Measurements from ENCODE around the gene KRTAP1-5.

DNA sequence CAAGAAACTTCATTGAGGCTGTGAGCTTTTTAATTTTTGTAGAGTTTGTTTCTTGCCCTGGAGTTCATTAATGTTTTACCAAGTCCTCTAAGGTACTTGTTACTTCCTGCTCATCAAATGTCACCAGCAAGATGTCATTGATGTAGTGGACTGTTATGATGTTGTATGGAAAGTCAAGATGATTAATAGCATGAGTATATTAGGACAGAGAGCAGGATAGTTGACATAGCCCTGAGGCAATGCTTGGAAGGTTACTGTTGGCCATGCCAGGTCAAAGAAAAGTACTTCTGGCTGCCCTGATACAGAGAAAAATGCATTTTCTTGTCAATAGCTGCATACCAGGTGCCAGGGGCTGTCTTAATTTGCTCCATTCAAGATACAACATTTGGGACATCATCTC lies 6.7 kb downstream of the KRTAP1-5 start:
- TF ChIP-seq, protein P1, sequence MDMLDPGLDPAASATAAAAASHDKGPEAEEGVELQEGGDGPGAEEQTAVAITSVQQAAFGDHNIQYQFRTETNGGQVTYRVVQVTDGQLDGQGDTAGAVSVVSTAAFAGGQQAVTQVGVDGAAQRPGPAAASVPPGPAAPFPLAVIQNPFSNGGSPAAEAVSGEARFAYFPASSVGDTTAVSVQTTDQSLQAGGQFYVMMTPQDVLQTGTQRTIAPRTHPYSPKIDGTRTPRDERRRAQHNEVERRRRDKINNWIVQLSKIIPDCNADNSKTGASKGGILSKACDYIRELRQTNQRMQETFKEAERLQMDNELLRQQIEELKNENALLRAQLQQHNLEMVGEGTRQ (IDR thresholded peaks at IDR 0.05; ENCODE audit: borderline replicate concordance, low read depth, low read length): no peak
- TF ChIP-seq, protein P2, sequence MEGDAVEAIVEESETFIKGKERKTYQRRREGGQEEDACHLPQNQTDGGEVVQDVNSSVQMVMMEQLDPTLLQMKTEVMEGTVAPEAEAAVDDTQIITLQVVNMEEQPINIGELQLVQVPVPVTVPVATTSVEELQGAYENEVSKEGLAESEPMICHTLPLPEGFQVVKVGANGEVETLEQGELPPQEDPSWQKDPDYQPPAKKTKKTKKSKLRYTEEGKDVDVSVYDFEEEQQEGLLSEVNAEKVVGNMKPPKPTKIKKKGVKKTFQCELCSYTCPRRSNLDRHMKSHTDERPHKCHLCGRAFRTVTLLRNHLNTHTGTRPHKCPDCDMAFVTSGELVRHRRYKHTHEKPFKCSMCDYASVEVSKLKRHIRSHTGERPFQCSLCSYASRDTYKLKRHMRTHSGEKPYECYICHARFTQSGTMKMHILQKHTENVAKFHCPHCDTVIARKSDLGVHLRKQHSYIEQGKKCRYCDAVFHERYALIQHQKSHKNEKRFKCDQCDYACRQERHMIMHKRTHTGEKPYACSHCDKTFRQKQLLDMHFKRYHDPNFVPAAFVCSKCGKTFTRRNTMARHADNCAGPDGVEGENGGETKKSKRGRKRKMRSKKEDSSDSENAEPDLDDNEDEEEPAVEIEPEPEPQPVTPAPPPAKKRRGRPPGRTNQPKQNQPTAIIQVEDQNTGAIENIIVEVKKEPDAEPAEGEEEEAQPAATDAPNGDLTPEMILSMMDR (IDR thresholded peaks at IDR 0.05): no peak

Data from SK-N-SH (cell line).